CD4-positive, alpha-beta memory T cell (primary cell): ENCODE results near the gene ISYNA1. TPM values are rescaled to one million over a fixed set of nuclear protein-coding genes. Genes with fewer than 3 reads are reported as not detected.

Experiments used
- CTCF ChIA-PET: fragments of 350-600 bp; sonication (Branson Sonifier 250); formaldehyde crosslinking; loops from one replicate; lab custom pipeline; 2021; ENCODE audit warnings: inconsistent platforms; ENCODE audit not compliant: partially characterized antibody; lab: Charles Lee
- POLR2A ChIA-PET: fragments of 350-600 bp; sonication (Branson Sonifier 250); formaldehyde crosslinking; loops from one replicate; lab custom pipeline; 2021; ENCODE audit not compliant: partially characterized antibody; lab: Charles Lee
- DNase-seq, 5 donors: peaks; one replicate each; pipeline versions ENCODE4 v3.0.0 to v3.0.0-alpha.2; 2020 to 2022; ENCODE audit warnings: mixed read lengths in 1 of 5
- H3K27ac ChIP-seq: one replicate; pipeline ENCODE4 v1.7.0; 2013; ENCODE audit warnings: low read depth, low read length
- H3K27me3 ChIP-seq: 2 replicates; pipeline ENCODE4 v1.7.0; 2013; ENCODE audit warnings: mild to moderate bottlenecking, low read length, moderate library complexity; ENCODE audit not compliant: insufficient read depth
- H3K36me3 ChIP-seq: 2 replicates; pipeline ENCODE4 v1.7.0; 2013; ENCODE audit warnings: mild to moderate bottlenecking, low read length, moderate library complexity; ENCODE audit not compliant: insufficient read depth
- H3K4me1 ChIP-seq: 2 replicates; pipeline ENCODE4 v1.7.0; 2013; ENCODE audit warnings: mild to moderate bottlenecking, low read length, moderate library complexity; ENCODE audit not compliant: insufficient read depth
- H3K4me3 ChIP-seq, 2 donors: one replicate each; pipeline ENCODE4 v1.7.0; 2013; ENCODE audit warnings: low read length in 2 of 2, mild to moderate bottlenecking in 1 of 2
- H3K9me3 ChIP-seq, 2 donors: one replicate each; pipeline ENCODE4 v1.7.0; 2013; ENCODE audit warnings: low read length in 2 of 2, control low read depth in 1 of 2; ENCODE audit not compliant: control insufficient read depth in 1 of 2
- H3K27ac Mint-ChIP-seq, 7 donors: one replicate each; pipeline ENCODE4 v1.8.0; 2020 to 2021; ENCODE audit warnings: mixed read lengths in 7 of 7, mild to moderate bottlenecking in 6 of 7, inconsistent platforms in 3 of 7, moderate library complexity in 3 of 7
- H3K27me3 Mint-ChIP-seq, 2 donors: one replicate each; pipeline ENCODE4 v1.8.0; 2020 to 2021; ENCODE audit warnings: mixed read lengths in 2 of 2
- H3K36me3 Mint-ChIP-seq, 2 donors: one replicate each; pipeline ENCODE4 v1.8.0; 2020 to 2021; ENCODE audit warnings: mixed read lengths in 2 of 2, inconsistent platforms in 1 of 2, mild to moderate bottlenecking in 1 of 2
- H3K4me1 Mint-ChIP-seq, 4 donors: one replicate each; pipeline ENCODE4 v1.8.0; 2020 to 2021; ENCODE audit warnings: mixed read lengths in 4 of 4, mild to moderate bottlenecking in 1 of 4
- H3K4me3 Mint-ChIP-seq, 8 donors: one replicate each; pipeline ENCODE4 v1.8.0; 2020 to 2021; ENCODE audit warnings: mixed read lengths in 8 of 8, mild to moderate bottlenecking in 7 of 8, moderate library complexity in 6 of 8, inconsistent platforms in 3 of 8
- H3K9me3 Mint-ChIP-seq, 8 donors: one replicate each; pipeline ENCODE4 v1.8.0; 2020 to 2021; ENCODE audit warnings: mixed read lengths in 8 of 8, mild to moderate bottlenecking in 5 of 8, inconsistent platforms in 3 of 8, moderate library complexity in 1 of 8
- intact Hi-C: fragments of 100-400 bp; cut with micrococcal nuclease; formaldehyde crosslinking; loops from one replicate; pipeline ENCODE4 v1.15.1; 2023
- polyA plus RNA-seq, 2 donors: library from polyadenylated mRNA; unstranded; fragments of 300-500 nt; fragmentation: Illumina TruSeq; gene quantifications; one replicate each; pipeline ENCODE4 v1.2.3, GENCODE V29; 2021
- total RNA-seq, 2 experiments: library from RNA; stranded (reverse); gene quantifications; one replicate each; pipeline ENCODE4 v1.2.3, GENCODE V29; 2021

The ISYNA1 gene
- total and polyA plus RNA-seq, 4 experiments from 2014 or later, result 27.5 to 43.2 (median 36.7) TPM

DNA sequence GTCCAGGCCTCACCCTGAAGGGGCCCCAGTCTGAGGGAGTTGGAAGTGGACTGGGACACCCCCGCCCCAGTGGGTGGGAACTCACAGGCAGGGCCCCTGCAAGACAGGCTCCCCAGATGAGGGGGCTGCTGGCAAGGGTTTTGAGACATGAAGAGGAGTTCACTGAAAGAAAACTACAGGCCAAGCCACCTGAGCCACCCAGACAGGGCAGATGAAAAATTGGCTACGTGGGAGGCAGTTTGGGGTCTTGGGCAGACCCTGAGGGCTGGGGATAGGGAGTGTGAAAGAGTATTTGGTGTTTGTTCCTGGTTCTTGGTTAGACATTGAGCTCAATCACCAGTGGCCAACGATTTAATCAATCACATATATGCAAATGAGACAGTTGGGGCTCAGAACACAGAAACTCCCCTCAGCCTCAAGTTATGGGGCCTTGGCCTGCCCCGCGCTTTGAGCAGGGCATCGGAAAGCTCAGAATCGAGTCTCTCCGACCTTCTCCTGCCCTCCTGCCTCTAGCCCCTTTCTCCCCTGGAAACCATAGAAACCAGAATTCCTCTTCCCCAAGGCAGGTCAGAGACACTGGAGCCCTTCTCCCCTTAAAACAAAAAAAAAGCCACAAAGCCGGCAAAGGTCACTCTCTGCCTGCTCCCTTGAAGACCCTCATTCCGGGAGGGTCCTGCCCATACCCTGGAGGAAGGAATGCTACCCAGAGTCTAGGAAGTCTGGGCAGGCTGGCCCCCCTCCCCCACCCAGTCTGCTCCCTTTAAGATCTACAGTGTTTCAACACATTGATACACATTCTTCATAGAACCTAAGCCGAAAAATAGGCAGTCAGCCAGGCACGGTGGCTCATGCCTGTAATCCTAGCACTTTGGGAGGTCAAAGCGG, 1.3 kb upstream of the ISYNA1 start:
- DNase-seq, result peak in 1 of 5 donors; percentile 40
- peaks cover 28% of the 10 kb centered on the region for H3K4me1 ChIP-seq
- no peak overlapping the region for H3K4me3 ChIP-seq
- no peak overlapping the region for H3K27ac ChIP-seq
- peaks cover 0 to 5% (median 2%) of the 10 kb centered on the region in 8 donors for H3K9me3 Mint-ChIP-seq
- peak overlapping the region; percentile 47 to 92 (median 66) for H3K27ac Mint-ChIP-seq
- CTCF ChIA-PET, result interaction anchor here (0.6 to 2.8 kb wide), 7 partner anchors 12 to 408 kb away, joined by 3 to 16 read pairs (median 4); no protein-coding TSS in a partner anchor
- intact Hi-C loops, result no loop called here
- no peaks in the 10 kb centered on the region for H3K27me3 Mint-ChIP-seq
- peak overlapping the region; percentile 13 to 71 (median 38) for H3K4me3 Mint-ChIP-seq
- no peaks in the 10 kb centered on the region for H3K9me3 ChIP-seq
- peaks cover 18 to 64% (median 32%) of the 10 kb centered on the region in 4 donors for H3K4me1 Mint-ChIP-seq
- H3K27me3 ChIP-seq, result no peaks in the 10 kb centered on the region
- POLR2A ChIA-PET, result interaction anchor here (1.0 to 14.5 kb wide), 7 partner anchors 9 to 928 kb away, joined by 3 to 238 read pairs (median 7); partner anchors contain the start of genes PGLS, SSBP4 and UPF1
- H3K36me3 ChIP-seq, result peaks cover 10% of the 10 kb centered on the region
- peaks cover 6 to 14% of the 10 kb centered on the region in 2 donors for H3K36me3 Mint-ChIP-seq

GRCh38 chr19:18438331-18439024, 545 bp upstream of the ISYNA1 start:
- intact Hi-C loops, result no loop called here
- Mint-ChIP-seq H3K9me3 (peaks cover 0 to 4% (median 2%) of the 10 kb centered on the region in 8 donors), H3K36me3 (peaks cover 6 to 10% of the 10 kb centered on the region in 2 donors), H3K27ac (peak overlapping the region in 3 of 7 donors; percentile 63 to 92 (median 80)), H3K27me3 (no peaks in the 10 kb centered on the region), H3K4me3 (peak overlapping the region in 2 of 8 donors; percentile 15 to 17), H3K4me1 (peaks cover 18 to 66% (median 32%) of the 10 kb centered on the region in 4 donors)
- ChIA-PET CTCF (interaction anchor here (1.0 to 2.8 kb wide), 5 partner anchors 13 to 409 kb away, joined by 3 to 16 read pairs (median 5); no protein-coding TSS in a partner anchor), POLR2A (interaction anchor here (1.0 to 14.5 kb wide), 3 partner anchors 11 to 23 kb away, joined by 3 to 238 read pairs (median 7); partner anchors contain the start of gene SSBP4)
- peaks cover 28% of the 10 kb centered on the region for H3K4me1 ChIP-seq
- peaks cover 2% of the 10 kb centered on the region for H3K36me3 ChIP-seq
- H3K4me3 ChIP-seq, result no peak overlapping the region
- DNase-seq, result peak in 1 of 5 donors; percentile 54
- no peak overlapping the region for H3K27ac ChIP-seq
- H3K27me3 ChIP-seq, result no peaks in the 10 kb centered on the region
- no peaks in the 10 kb centered on the region for H3K9me3 ChIP-seq

GRCh38 chr19:18436671-18437490, 1.1 kb downstream of the ISYNA1 start:
- H3K4me3 ChIP-seq, result peak overlapping the region in 1 of 2 donors; percentile 55
- intact Hi-C loops, result loop anchor here (1.0 kb wide), 1 partner anchor 8 kb away; no protein-coding TSS in a partner anchor
- CTCF ChIA-PET, result interaction anchor here (0.9 to 1.0 kb wide), 2 partner anchors 13 to 18 kb away, joined by 3 to 4 read pairs; partner anchors contain the start of gene SSBP4

DNA sequence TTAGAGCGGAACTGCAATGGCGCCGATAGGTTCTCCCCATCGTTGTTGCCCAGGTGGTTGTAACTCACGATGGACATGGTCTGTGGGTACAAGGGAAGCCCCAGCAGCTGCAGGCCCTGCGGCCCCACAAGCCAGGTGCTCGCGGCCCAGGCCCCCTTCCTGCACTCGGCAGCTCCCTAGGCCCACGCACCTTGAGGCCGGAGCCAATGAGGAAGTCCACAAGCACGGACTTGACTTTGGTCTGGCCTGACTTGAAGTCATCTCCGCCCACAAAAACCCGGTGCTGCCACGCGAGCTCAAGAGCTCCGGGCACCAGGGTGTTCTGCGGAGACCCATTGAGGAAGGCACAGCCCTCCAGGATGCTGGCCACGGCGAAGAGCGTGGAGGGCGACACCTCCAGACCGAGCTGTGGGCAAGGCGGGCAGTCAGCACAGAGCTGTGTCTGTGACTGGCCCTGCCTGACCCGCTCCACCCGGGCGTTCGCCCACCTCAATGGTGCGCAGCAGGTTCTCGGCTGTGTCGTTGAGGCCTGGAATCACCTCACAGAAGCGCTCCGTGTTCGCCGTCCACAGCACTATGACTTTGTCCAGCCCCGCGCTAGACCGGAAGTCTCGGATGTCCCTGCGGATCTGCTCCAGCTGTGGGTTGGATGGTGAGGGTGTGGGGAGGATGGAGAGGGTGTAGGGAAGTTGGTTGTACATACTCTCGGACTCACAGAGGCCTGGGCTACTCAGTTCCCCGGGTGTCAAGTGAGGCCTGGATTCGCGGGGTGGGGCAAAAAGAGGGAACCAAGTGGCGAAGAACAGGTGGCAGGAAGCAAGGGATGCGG, 1.9 kb downstream of the ISYNA1 start:
- peaks cover 0 to 5% of the 10 kb centered on the region in 2 donors for H3K36me3 Mint-ChIP-seq
- intact Hi-C loops, result no loop called here
- peaks cover 16% of the 10 kb centered on the region for H3K4me1 ChIP-seq

More at GRCh38 chr19:18436671-18437490, 1.1 kb downstream of the ISYNA1 start:
- H3K9me3 ChIP-seq, result no peaks in the 10 kb centered on the region
- Mint-ChIP-seq H3K27me3 (no peaks in the 10 kb centered on the region), H3K36me3 (peaks cover 0 to 5% of the 10 kb centered on the region in 2 donors), H3K4me1 (peaks cover 12 to 51% (median 25%) of the 10 kb centered on the region in 4 donors), H3K9me3 (peaks cover 0 to 3% (median 0%) of the 10 kb centered on the region in 8 donors), H3K27ac (peak overlapping the region; percentile 70 to 91 (median 78)), H3K4me3 (peak overlapping the region; percentile 74 to 87 (median 83))
- peaks cover 20% of the 10 kb centered on the region for H3K4me1 ChIP-seq
- no peaks in the 10 kb centered on the region for H3K36me3 ChIP-seq
- DNase-seq, result peak; percentile 74 to 85 (median 77)
- H3K27me3 ChIP-seq, result no peaks in the 10 kb centered on the region
- POLR2A ChIA-PET, result interaction anchor here (0.7 to 14.5 kb wide), 6 partner anchors 8 to 155 kb away, joined by 3 to 238 read pairs (median 5); partner anchors contain the start of genes ELL, JUND and SSBP4
- peak overlapping the region; percentile 26 for H3K27ac ChIP-seq

GRCh38 chr19:18435178-18435841, 2.6 kb downstream of the ISYNA1 start:
- intact Hi-C loops, result no loop called here
- POLR2A ChIA-PET, result interaction anchor here (0.6 to 14.5 kb wide), 4 partner anchors 10 to 396 kb away, joined by 3 to 238 read pairs (median 4); partner anchors contain the start of genes SSBP4 and UPF1
- H3K36me3 Mint-ChIP-seq, result peaks cover 0 to 2% of the 10 kb centered on the region in 2 donors
- Histone ChIP-seq H3K9me3 (no peaks in the 10 kb centered on the region), H3K4me3 (no peak overlapping the region), H3K27me3 (no peaks in the 10 kb centered on the region), H3K27ac (no peak overlapping the region), H3K4me1 (peaks cover 21% of the 10 kb centered on the region), H3K36me3 (no peaks in the 10 kb centered on the region)
- H3K4me3 Mint-ChIP-seq, result peak overlapping the region in 3 of 8 donors; percentile 48 to 65 (median 59)
- no peak for DNase-seq
- H3K27me3 Mint-ChIP-seq, result no peaks in the 10 kb centered on the region
- H3K9me3 Mint-ChIP-seq, result no peaks in the 10 kb centered on the region
- H3K27ac Mint-ChIP-seq, result peak overlapping the region in 1 of 7 donors; percentile 83
- H3K4me1 Mint-ChIP-seq, result peaks cover 7 to 38% (median 17%) of the 10 kb centered on the region in 4 donors
- CTCF ChIA-PET, result interaction anchor here (1.0 to 1.6 kb wide), 2 partner anchors 16 to 17 kb away, joined by 3 to 4 read pairs; partner anchors contain the start of gene SSBP4

More for the DNA sequence above, 1.9 kb downstream of the ISYNA1 start:
- peak overlapping the region; percentile 26 for H3K27ac ChIP-seq
- no peaks in the 10 kb centered on the region for H3K9me3 ChIP-seq
- POLR2A ChIA-PET, result interaction anchor here (1.1 to 14.5 kb wide), 2 partner anchors 18 to 396 kb away, joined by 3 to 238 read pairs; partner anchors contain the start of genes SSBP4 and UPF1
- H3K4me3 ChIP-seq, result no peak overlapping the region
- CTCF ChIA-PET, result interaction anchor here (1.0 to 1.6 kb wide), 2 partner anchors 17 to 18 kb away, joined by 3 to 4 read pairs; partner anchors contain the start of gene SSBP4
- DNase-seq, result no peak
- peaks cover 8 to 42% (median 19%) of the 10 kb centered on the region in 4 donors for H3K4me1 Mint-ChIP-seq
- no peaks in the 10 kb centered on the region for H3K27me3 Mint-ChIP-seq
- no peaks in the 10 kb centered on the region for H3K9me3 Mint-ChIP-seq
- H3K4me3 Mint-ChIP-seq, result peak overlapping the region; percentile 53 to 72 (median 65)
- no peaks in the 10 kb centered on the region for H3K36me3 ChIP-seq
- peak overlapping the region in 5 of 7 donors; percentile 35 to 77 (median 70) for H3K27ac Mint-ChIP-seq
- no peaks in the 10 kb centered on the region for H3K27me3 ChIP-seq
